ENCODE data around the gene ZNF346. TPM values are rescaled to one million over a fixed set of nuclear protein-coding genes. Genes with fewer than 3 reads are reported as not detected.

ZNF346 gene
- total and polyA plus RNA-seq, 2 of the 13 experiments (the other 11 are each of a cell fraction or from before 2014, with no cell fraction given): 8.6 to 19.4 TPM

GRCh38 chr5:177020033-177020432, 2.5 kb upstream of the ZNF346 start (continued):
- TF ChIP-seq DRAP1 (CRISPR knock-in tag; IDR thresholded peaks at IDR 0.05): no peak
- TF ChIP-seq EED (CRISPR knock-in tag; IDR thresholded peaks at IDR 0.05): no peak
- TF ChIP-seq ZMAT5 (CRISPR knock-in tag; IDR thresholded peaks at IDR 0.05; ENCODE audit: borderline replicate concordance, low read depth): no peak
- TF ChIP-seq SSRP1 (CRISPR knock-in tag; IDR thresholded peaks at IDR 0.05): no peak
- TF ChIP-seq ZNF572 (CRISPR knock-in tag; IDR thresholded peaks at IDR 0.05): no peak
- TF ChIP-seq CCDC6 (CRISPR knock-in tag; IDR thresholded peaks at IDR 0.05): no peak
- no peak for TF ChIP-seq MBNL3 (CRISPR knock-in tag; conservative IDR thresholded peaks at IDR 0.05)
- no peak for TF ChIP-seq ZMYM4 (CRISPR knock-in tag; IDR thresholded peaks at IDR 0.05)

- Histone ChIP-seq H2AFZ (ENCODE audit: low read length) (peak overlapping the region; percentile 29), H3K9ac (ENCODE audit: insufficient read depth, low read depth, low read length) (peak overlapping the region; percentile 95), H4K20me1 (ENCODE audit: insufficient read depth, low read length) (no peaks in the 10 kb centered on the region), H3K27me3 (ENCODE audit: control insufficient read depth in 1 of 2, insufficient read depth in 2 of 2, low read length in 2 of 2) (no peaks in the 10 kb centered on the region; a peak in 1 of 5 replicates), H3K79me2 (ENCODE audit: insufficient read depth, low read length) (peaks cover 35% of the 10 kb centered on the region), H3K9me3 (ENCODE audit: low read length) (no peaks in the 10 kb centered on the region), H3K4me1 (ENCODE audit: insufficient read depth, low read length) (peaks cover 32% of the 10 kb centered on the region), H3K36me3 (replicated peaks in 1 of 2; ENCODE audit: control insufficient read depth in 1 of 2, insufficient read depth in 2 of 2, low read length in 2 of 2) (no peaks in the 10 kb centered on the region), H3K4me3 (replicated peaks in 1 of 3; ENCODE audit: insufficient read depth in 1 of 3, low read depth in 2 of 3, low read length in 3 of 3) (peak overlapping the region; percentile 60 to 93 (median 91)), H3K27ac (ENCODE audit: extremely low read length, insufficient read depth, low read length) (peak overlapping the region; percentile 82), H3K4me2 (ENCODE audit: low read depth, low read length) (peak overlapping the region; percentile 91)
- intact Hi-C loops (cut with micrococcal nuclease; ENCODE audit: unreplicated experiment) (loop anchor here (2.0 kb wide), 1 partner anchor 64 kb away; the partner anchor contains the start of gene FGFR4), in situ Hi-C loops (cut with HindIII; ENCODE audit: extremely low pct_ligation_motif_present, low pct_unique_long_range_greater_than_20kb) (no loop called here)
- CTCF ChIA-PET (ENCODE audit: low intra/inter-chr PET ratio, low total read pairs): no interaction called here
- 6% methylated on average over 6 of the region's 6 CpGs for WGBS (ENCODE audit: low lambda C conversion rate)
- peak; percentile 12 for FAIRE-seq
- POLR2A ChIA-PET: interaction anchor here (2.4 to 3.5 kb wide), 2 partner anchors 17 to 64 kb away, joined by 16 to 17 read pairs; partner anchors contain the start of genes FGFR4 and UIMC1
- DNase-seq (ENCODE audit: low spot score): peak; percentile 9
- no TSS peak for BruUV-seq (replicated peaks)
- peak; percentile 22 for ATAC-seq
- TF ChIP-seq ZNF12 (CRISPR knock-in tag; IDR thresholded peaks at IDR 0.05): no peak
- TF ChIP-seq IRF9 (CRISPR knock-in tag; IDR thresholded peaks at IDR 0.05; ENCODE audit: borderline replicate concordance): no peak
- peak; percentile 75 for TF ChIP-seq RARA (CRISPR knock-in tag; IDR thresholded peaks at IDR 0.05)
- no peak for TF ChIP-seq KMT2B (CRISPR knock-in tag; IDR thresholded peaks at IDR 0.05)
- TF ChIP-seq LCORL (IDR thresholded peaks at IDR 0.05): no peak
- no peak for TF ChIP-seq LCORL (CRISPR knock-in tag; IDR thresholded peaks at IDR 0.05)
- no peak for TF ChIP-seq ETV6 (CRISPR knock-in tag; conservative IDR thresholded peaks at IDR 0.05)
- no peak for TF ChIP-seq ATF3 (CRISPR knock-in tag; IDR thresholded peaks at IDR 0.05)
- TF ChIP-seq SNAPC4 (CRISPR knock-in tag; IDR thresholded peaks at IDR 0.05): no peak
- TF ChIP-seq MAF1 (CRISPR knock-in tag; IDR thresholded peaks at IDR 0.05; ENCODE audit: borderline replicate concordance): no peak
- no peak for TF ChIP-seq ZFX (CRISPR knock-in tag; IDR thresholded peaks at IDR 0.05; ENCODE audit: low read depth)
Measured at GRCh38 chr5:177023303-177023664, 788 bp downstream of the ZNF346 start.
